Measurements from ENCODE around the gene SORCS2.

The SORCS2 gene

GRCh38 chr4:7146059-7146785 lies 46.1 kb upstream of the SORCS2 start:
- Histone ChIP-seq H3K4me2 (ENCODE audit: low read length) (no peak overlapping the region), H3K36me3 (ENCODE audit: insufficient read depth, low read length) (no peaks in the 10 kb centered on the region), H3K9me2 (ENCODE audit: low read depth, low read length) (no peaks in the 10 kb centered on the region)

GRCh38 chr4:7146786-7147115 lies 45.6 kb upstream of the SORCS2 start:
- H3F3A ChIP-seq (ENCODE audit: insufficient read depth, low read length) = no peaks in the 10 kb centered on the region
- H3K9ac ChIP-seq (ENCODE audit: low read length) = no peak overlapping the region
- no peak overlapping the region for H3K27ac ChIP-seq (ENCODE audit: low read depth, low read length, poor library complexity, severe bottlenecking)
- H3K79me2 ChIP-seq (ENCODE audit: insufficient read depth, low read length) = no peaks in the 10 kb centered on the region
- H3K36me3 ChIP-seq (ENCODE audit: insufficient read depth, low read length) = no peaks in the 10 kb centered on the region
- no peak overlapping the region for H2AFZ ChIP-seq (ENCODE audit: low read length)
- H3K9me2 ChIP-seq (ENCODE audit: low read depth, low read length) = no peaks in the 10 kb centered on the region
- no peaks in the 10 kb centered on the region for H3K9me3 ChIP-seq (ENCODE audit: low read length)
- TF ChIP-seq EZH2 (IDR thresholded peaks at IDR 0.05; ENCODE audit: borderline replicate concordance, low read length) (no peak), CTCF (IDR thresholded peaks at IDR 0.05; ENCODE audit: low read length) (no peak)
- no peaks in the 10 kb centered on the region for H3K27me3 ChIP-seq (ENCODE audit: insufficient read depth, low read length)
- no peaks in the 10 kb centered on the region for H3K4me1 ChIP-seq (ENCODE audit: insufficient read depth, low read length, severe bottlenecking)
- no peak overlapping the region for H3K4me3 ChIP-seq (ENCODE audit: low read depth, low read length, poor library complexity, severe bottlenecking)
- no peak overlapping the region for H3K4me2 ChIP-seq (ENCODE audit: low read length)
- no peaks in the 10 kb centered on the region for H4K20me1 ChIP-seq (ENCODE audit: insufficient read depth, low read length)

More at GRCh38 chr4:7146059-7146785, 46.1 kb upstream of the SORCS2 start:
- H3K9ac ChIP-seq (ENCODE audit: low read length) = no peak overlapping the region
- TF ChIP-seq EZH2 (IDR thresholded peaks at IDR 0.05; ENCODE audit: borderline replicate concordance, low read length) (no peak), CTCF (IDR thresholded peaks at IDR 0.05; ENCODE audit: low read length) (no peak)
- H3K4me1 ChIP-seq (ENCODE audit: insufficient read depth, low read length, severe bottlenecking) = no peaks in the 10 kb centered on the region
- no peaks in the 10 kb centered on the region for H3K79me2 ChIP-seq (ENCODE audit: insufficient read depth, low read length)
- no peak overlapping the region for H2AFZ ChIP-seq (ENCODE audit: low read length)
- no peaks in the 10 kb centered on the region for H4K20me1 ChIP-seq (ENCODE audit: insufficient read depth, low read length)
- H3K27ac ChIP-seq (ENCODE audit: low read depth, low read length, poor library complexity, severe bottlenecking) = no peak overlapping the region
- H3K9me3 ChIP-seq (ENCODE audit: low read length) = no peaks in the 10 kb centered on the region
- no peaks in the 10 kb centered on the region for H3K27me3 ChIP-seq (ENCODE audit: insufficient read depth, low read length)
- no peak overlapping the region for H3K4me3 ChIP-seq (ENCODE audit: low read depth, low read length, poor library complexity, severe bottlenecking)
- no peaks in the 10 kb centered on the region for H3F3A ChIP-seq (ENCODE audit: insufficient read depth, low read length)

GRCh38 chr4:7147261-7147660 lies 45.1 kb upstream of the SORCS2 start:
- Histone ChIP-seq H3K4me1 (ENCODE audit: insufficient read depth, low read length, severe bottlenecking) (no peaks in the 10 kb centered on the region), H2AFZ (ENCODE audit: low read length) (no peak overlapping the region), H3K9me2 (ENCODE audit: low read depth, low read length) (no peaks in the 10 kb centered on the region), H3F3A (ENCODE audit: insufficient read depth, low read length) (no peaks in the 10 kb centered on the region), H3K4me3 (ENCODE audit: low read depth, low read length, poor library complexity, severe bottlenecking) (no peak overlapping the region), H3K4me2 (ENCODE audit: low read length) (no peak overlapping the region), H4K20me1 (ENCODE audit: insufficient read depth, low read length) (no peaks in the 10 kb centered on the region), H3K79me2 (ENCODE audit: insufficient read depth, low read length) (no peaks in the 10 kb centered on the region), H3K36me3 (ENCODE audit: insufficient read depth, low read length) (no peaks in the 10 kb centered on the region), H3K9me3 (ENCODE audit: low read length) (no peaks in the 10 kb centered on the region), H3K27me3 (ENCODE audit: insufficient read depth, low read length) (no peaks in the 10 kb centered on the region), H3K27ac (ENCODE audit: low read depth, low read length, poor library complexity, severe bottlenecking) (no peak overlapping the region), H3K9ac (ENCODE audit: low read length) (no peak overlapping the region)
- TF ChIP-seq CTCF (IDR thresholded peaks at IDR 0.05; ENCODE audit: low read length) (no peak), EZH2 (IDR thresholded peaks at IDR 0.05; ENCODE audit: borderline replicate concordance, low read length) (no peak)

Data from OCI-LY1 (cell line).